Ovary (tissue), 9 donors: Measurements from ENCODE around the gene CDHR3. TPM values are rescaled to one million over a fixed set of nuclear protein-coding genes. Genes with fewer than 3 reads are reported as not detected.

Experiments
- DNase-seq, 5 donors: peaks; one replicate each; pipeline ENCODE4 v3.0.0-alpha.2; 2019 to 2020
- H3K27ac ChIP-seq, 2 donors: fragments of 200-600 bp; one replicate each; pipeline versions ENCODE4 v1.5.1 to v1.8.0; 2019 to 2022
- H3K27me3 ChIP-seq: fragments of 200-600 bp; one replicate; pipeline ENCODE4 v1.8.0; 2022
- H3K36me3 ChIP-seq: fragments of 200-600 bp; sonication (generic); one replicate; pipeline ENCODE4 v1.5.1; 2019
- H3K4me1 ChIP-seq: one replicate; pipeline ENCODE4 v1.8.1; 2013; ENCODE audit warnings: mild to moderate bottlenecking, moderate library complexity; ENCODE audit not compliant: insufficient read depth
- H3K4me3 ChIP-seq: fragments of 200-600 bp; sonication (generic); one replicate; pipeline ENCODE4 v1.5.1; 2017
- H3K9me3 ChIP-seq, 2 donors: fragments of 200-600 bp in 1 of 2; sonication (generic) in 1 of 2; one replicate each; pipeline versions ENCODE4 v1.5.1 to v1.8.1; 2013 to 2019; ENCODE audit warnings: mild to moderate bottlenecking in 1 of 2, moderate library complexity in 1 of 2
- EP300 ChIP-seq: sonication (generic); formaldehyde crosslinking; IDR thresholded peaks from one replicate; pipeline ENCODE4 v1.6.1; 2017; ENCODE audit warnings: antibody characterized with exemption
- POLR2A ChIP-seq: fragments of 450-650 bp; IDR thresholded peaks from one replicate; pipeline ENCODE4 v1.6.1; 2017; ENCODE audit warnings: antibody characterized with exemption, mild to moderate bottlenecking, moderate library complexity
- WGBS, 3 donors: extraction: QIAGEN DNeasy Blood & Tissue Kit in 1 of 3; methylation state at CpG; one replicate each; pipeline versions ENCODE4 v1.1.5 to v1.1.7; 2013 to 2017; 5-methylcytosine and 5-hydroxymethylcytosine counted together
- intact Hi-C, 4 donors: fragments of 100-400 bp; cut with DNase I; formaldehyde crosslinking; loops; one replicate each; pipeline versions ENCODE4 v1.11.0 to v1.15.1; 2022 to 2023
- polyA plus RNA-seq, 2 donors: library from polyadenylated mRNA; stranded (reverse); fragments of 200-250 nt in 1 of 2; fragments of 350-450 nt in 1 of 2; fragmentation: Illumina TruSeq in 1 of 2; extraction: RNeasy Lipid Tissue Mini Kit (QIAGEN cat#74804) in 1 of 2; gene quantifications; one replicate each; pipeline ENCODE4 v1.2.3, GENCODE V29; 2013 to 2014
- total RNA-seq, 7 donors: library from RNA; depleted of rRNA in 2 of 7; stranded (reverse); fragments of >200 nt in 2 of 7; fragmentation: NEBNext Ultra II Directional in 3 of 7; extraction: Animal tissue kit (Norgen Biotek cat#: 25700) in 3 of 7; gene quantifications; one replicate each; pipeline versions ENCODE4 v1.1.0 to v1.2.4, GENCODE V29; 2016 to 2023
- TF ChIP-seq, protein P1 (sequence below), 3 donors: fragments of 450-650 bp in 2 of 3; fragments of 200-600 bp in 1 of 3; IDR thresholded peaks; one replicate each; pipeline versions ENCODE4 v1.5.1 to v1.8.0; 2016 to 2022; ENCODE audit warnings: antibody characterized with exemption in 3 of 3, mild to moderate bottlenecking in 1 of 3
- donor health status: DM: no; HTN: no; CAD: no; lungs with moderate emphysema.
- donor health status: DM: no; HTN: no; CAD: no.
- donor health status: Bipolar disorder and iron deficiency.
- donor health status: DM: yes; HTN: yes; CAD: no.
- donor health status: DM: no; HTN: no; CAD: no.
- donor health status: DM: yes; HTN: yes; CAD: no.

The CDHR3 gene
- total and polyA plus RNA-seq, 9 donors: 1.8 to 76.4 (median 8.6) TPM

DNA sequence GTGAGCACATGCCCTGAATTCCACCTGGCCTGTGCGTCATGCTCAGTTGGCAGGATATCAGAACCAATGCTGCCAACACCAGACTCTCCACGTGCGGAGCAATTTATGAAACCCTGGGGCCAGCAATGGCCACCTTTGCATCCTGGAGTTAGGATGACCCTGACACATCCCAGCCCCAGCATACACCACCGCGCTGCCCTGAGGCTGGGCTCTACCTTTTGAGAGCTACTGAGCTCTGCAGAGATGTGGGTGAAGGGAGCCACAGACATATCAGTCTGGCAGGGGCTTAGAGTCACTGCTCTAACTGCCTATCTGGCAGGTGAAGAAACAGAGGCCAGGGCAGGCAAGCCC lies 107.1 kb downstream of the CDHR3 start:
- TF ChIP-seq, protein P1, sequence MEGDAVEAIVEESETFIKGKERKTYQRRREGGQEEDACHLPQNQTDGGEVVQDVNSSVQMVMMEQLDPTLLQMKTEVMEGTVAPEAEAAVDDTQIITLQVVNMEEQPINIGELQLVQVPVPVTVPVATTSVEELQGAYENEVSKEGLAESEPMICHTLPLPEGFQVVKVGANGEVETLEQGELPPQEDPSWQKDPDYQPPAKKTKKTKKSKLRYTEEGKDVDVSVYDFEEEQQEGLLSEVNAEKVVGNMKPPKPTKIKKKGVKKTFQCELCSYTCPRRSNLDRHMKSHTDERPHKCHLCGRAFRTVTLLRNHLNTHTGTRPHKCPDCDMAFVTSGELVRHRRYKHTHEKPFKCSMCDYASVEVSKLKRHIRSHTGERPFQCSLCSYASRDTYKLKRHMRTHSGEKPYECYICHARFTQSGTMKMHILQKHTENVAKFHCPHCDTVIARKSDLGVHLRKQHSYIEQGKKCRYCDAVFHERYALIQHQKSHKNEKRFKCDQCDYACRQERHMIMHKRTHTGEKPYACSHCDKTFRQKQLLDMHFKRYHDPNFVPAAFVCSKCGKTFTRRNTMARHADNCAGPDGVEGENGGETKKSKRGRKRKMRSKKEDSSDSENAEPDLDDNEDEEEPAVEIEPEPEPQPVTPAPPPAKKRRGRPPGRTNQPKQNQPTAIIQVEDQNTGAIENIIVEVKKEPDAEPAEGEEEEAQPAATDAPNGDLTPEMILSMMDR (IDR thresholded peaks at IDR 0.05): no peak
- Histone ChIP-seq H3K4me1 (peaks cover 6% of the 10 kb centered on the region), H3K27me3 (no peaks in the 10 kb centered on the region), H3K4me3 (no peak overlapping the region), H3K9me3 (no peaks in the 10 kb centered on the region), H3K27ac (no peak overlapping the region), H3K36me3 (no peaks in the 10 kb centered on the region)
- no peak for DNase-seq
- intact Hi-C loops: no loop called here
- WGBS, 3 donors: 91 to 94% (median 92%) methylated on average over 5 of the region's 5 CpGs

- no peak for TF ChIP-seq EP300
- 92 to 97% (median 93%) methylated on average over 8 of the region's 8 CpGs for WGBS, 3 donors
- H3K36me3 ChIP-seq: no peaks in the 10 kb centered on the region
- intact Hi-C loops: no loop called here
- H3K4me3 ChIP-seq: no peak overlapping the region
- H3K9me3 ChIP-seq: no peaks in the 10 kb centered on the region
- H3K4me1 ChIP-seq: peaks cover 3% of the 10 kb centered on the region
- H3K27me3 ChIP-seq: no peaks in the 10 kb centered on the region
- no peak for DNase-seq
- no peak overlapping the region for H3K27ac ChIP-seq
Measured at GRCh38 chr7:106070567-106071254, 107.6 kb downstream of the CDHR3 start.

DNA sequence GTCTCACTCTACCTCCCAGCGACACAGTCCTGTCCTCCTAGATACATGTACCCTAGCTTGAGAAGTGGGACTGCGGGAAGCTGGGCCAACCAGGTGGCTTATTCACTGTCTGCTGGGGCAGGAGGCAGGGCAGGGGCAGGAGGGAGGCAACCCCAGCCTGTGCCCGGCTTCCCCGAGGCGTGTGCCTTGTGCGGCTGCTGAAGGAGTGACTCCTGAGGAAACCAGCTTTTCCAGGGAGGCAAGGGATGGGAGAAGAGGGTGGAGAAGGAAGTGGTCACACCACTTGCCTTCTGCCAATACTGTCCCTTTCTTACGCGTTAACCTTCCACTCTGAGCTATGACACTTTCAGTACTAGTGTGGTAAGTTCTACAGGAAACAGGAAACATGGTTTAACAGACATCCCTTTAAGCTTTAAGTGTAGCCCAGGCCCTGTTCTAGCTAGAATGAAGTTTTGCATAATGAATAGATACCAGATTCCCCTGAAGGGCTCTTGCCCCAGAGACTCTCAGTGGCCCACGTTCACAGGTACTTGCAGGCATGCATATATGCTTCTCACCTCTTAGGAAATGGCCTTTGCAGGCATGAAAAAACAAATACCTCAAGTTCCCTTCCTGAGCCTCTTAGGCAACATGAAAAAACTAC lies 108.4 kb downstream of the CDHR3 start:
- WGBS, 3 donors: 88 to 94% (median 90%) methylated on average over 9 of the region's 9 CpGs
- intact Hi-C loops: no loop called here
- TF ChIP-seq, protein P1 (IDR thresholded peaks at IDR 0.05): no peak
- TF ChIP-seq POLR2A: no peak
- no peak for TF ChIP-seq EP300
- no peak overlapping the region for H3K4me3 ChIP-seq
- no peaks in the 10 kb centered on the region for H3K27me3 ChIP-seq
- no peak for DNase-seq
- no peaks in the 10 kb centered on the region for H3K4me1 ChIP-seq
- H3K9me3 ChIP-seq: no peaks in the 10 kb centered on the region
- H3K36me3 ChIP-seq: no peaks in the 10 kb centered on the region
- no peak overlapping the region for H3K27ac ChIP-seq

- Histone ChIP-seq H3K4me1 (no peaks in the 10 kb centered on the region), H3K4me3 (no peak overlapping the region), H3K27ac (no peak overlapping the region), H3K9me3 (no peaks in the 10 kb centered on the region), H3K27me3 (no peaks in the 10 kb centered on the region), H3K36me3 (no peaks in the 10 kb centered on the region)
- no peak for DNase-seq
- intact Hi-C loops: no loop called here
- TF ChIP-seq POLR2A (no peak), EP300 (no peak)
- TF ChIP-seq, protein P1 (IDR thresholded peaks at IDR 0.05): no peak
- WGBS, 3 donors: 39 to 42% (median 41%) methylated on average over 9 of the region's 9 CpGs
Measured at GRCh38 chr7:106071999-106072714, 109.1 kb downstream of the CDHR3 start.

GRCh38 chr7:106072715-106073091 lies 109.6 kb downstream of the CDHR3 start:
- H3K4me3 ChIP-seq: no peak overlapping the region
- H3K27me3 ChIP-seq: no peaks in the 10 kb centered on the region
- DNase-seq: no peak
- H3K36me3 ChIP-seq: no peaks in the 10 kb centered on the region
- 87 to 89% (median 87%) methylated on average over 4 of the region's 4 CpGs for WGBS, 3 donors
- no peak for TF ChIP-seq POLR2A
- no peak for TF ChIP-seq EP300
- TF ChIP-seq, protein P1 (IDR thresholded peaks at IDR 0.05): no peak
- no peaks in the 10 kb centered on the region for H3K9me3 ChIP-seq
- no peaks in the 10 kb centered on the region for H3K4me1 ChIP-seq
- no peak overlapping the region for H3K27ac ChIP-seq
- intact Hi-C loops: no loop called here
